Activated gamma-delta T cell (primary cell): Measurements from ENCODE around the gene FKTN.
"Not testable (repeated sequence)": the region's sequence is repeated elsewhere in the genome, so short reads cannot be mapped to it uniquely, and the experiment has no call there.

ENCODE experiments used
- DNase-seq: peaks from one replicate; lab custom pipeline; 2025; lab: John Stamatoyannopoulos, UW
- total RNA-seq, 2 donors: gene quantifications; one replicate each; lab custom pipeline; 2026; lab: John Stamatoyannopoulos, UW

Gene FKTN
- total RNA-seq: 32.8 to 32.9 reads per million in 2 donors

GRCh38 chr9:105557804-105558610 lies at the start of gene FKTN:
FKTN (plus strand) TSS chr9:105558131; CDS start chr9:105575033, 16,902 bp downstream.
- DNase-seq: peak; percentile 58

- DNase-seq: no peak
Observed at GRCh38 chr9:105508530-105508929, 49.4 kb upstream of the FKTN start.

DNA sequence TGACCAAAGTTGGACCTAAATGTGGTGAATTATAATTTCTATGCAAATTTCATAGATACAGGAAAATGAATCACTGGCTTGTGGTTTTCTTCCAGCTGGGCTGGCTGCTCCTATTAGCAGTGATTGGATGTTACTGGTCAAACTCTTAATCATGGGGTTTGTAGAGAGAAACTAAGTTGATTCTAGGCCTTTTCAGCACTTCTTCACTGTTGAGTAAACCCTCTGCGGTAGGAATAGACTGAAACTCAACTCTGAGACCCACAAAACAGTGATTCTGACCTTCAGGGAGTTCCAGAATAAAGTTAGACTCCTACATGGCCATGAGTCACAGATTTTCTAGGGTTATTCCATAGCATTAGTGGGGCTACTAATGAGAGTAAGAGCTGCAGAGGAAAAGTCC lies 47.9 kb upstream of the FKTN start:
- no peak for DNase-seq

DNA sequence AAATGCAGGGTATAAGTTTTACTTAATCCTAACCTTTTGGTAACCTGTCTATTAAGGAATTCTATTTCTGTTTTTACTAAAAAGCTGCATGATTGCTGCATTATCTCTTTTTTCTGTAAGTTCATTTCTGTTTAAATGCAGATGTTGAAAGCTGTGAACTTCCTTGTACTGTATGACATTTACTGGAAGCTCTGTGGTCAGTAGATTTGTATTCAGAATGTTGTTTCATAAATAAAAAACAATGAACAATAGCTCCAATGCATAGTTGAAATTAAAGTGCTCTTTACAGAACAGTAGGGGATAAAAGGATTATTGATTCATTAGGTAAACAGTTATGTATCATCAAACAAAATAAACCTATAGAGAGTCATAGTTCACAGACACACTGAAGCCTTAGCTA lies 46.5 kb upstream of the FKTN start:
- DNase-seq: no peak

DNA sequence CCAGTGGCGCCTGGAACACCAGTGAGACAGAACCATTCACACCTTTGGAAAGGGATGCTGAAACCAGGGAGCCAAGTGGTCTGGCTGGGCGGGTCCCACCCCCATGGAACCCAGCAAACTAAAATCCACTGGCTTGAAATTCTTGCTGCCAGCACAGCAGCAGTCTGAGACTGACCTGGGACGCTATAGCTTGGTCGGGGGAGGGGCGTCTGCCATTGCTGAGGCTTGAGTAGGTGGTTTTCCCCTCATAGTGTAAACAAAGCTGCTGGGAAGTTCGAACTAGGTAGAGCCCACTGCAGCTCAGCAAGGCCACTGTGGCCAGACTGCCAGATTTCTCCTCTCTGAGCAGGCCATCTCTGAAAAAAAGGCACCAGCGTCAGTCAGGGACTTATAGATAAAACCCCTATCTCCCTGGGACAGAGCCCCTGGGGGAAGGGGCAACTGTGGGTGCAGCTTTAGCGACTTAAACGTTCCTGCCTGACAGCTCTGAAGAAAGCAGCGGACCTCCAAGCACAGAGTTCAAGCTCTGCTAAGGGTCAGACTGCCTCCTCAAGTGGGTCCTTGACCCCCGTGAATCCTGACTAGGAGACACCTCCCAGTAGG lies 42.0 kb upstream of the FKTN start:
- no peak for DNase-seq

- peak; percentile 13 for DNase-seq
Observed at GRCh38 chr9:105519710-105520369, 38.1 kb upstream of the FKTN start.

GRCh38 chr9:105520992-105521391 lies 36.9 kb upstream of the FKTN start:
- DNase-seq: not testable (repeated sequence)

DNA sequence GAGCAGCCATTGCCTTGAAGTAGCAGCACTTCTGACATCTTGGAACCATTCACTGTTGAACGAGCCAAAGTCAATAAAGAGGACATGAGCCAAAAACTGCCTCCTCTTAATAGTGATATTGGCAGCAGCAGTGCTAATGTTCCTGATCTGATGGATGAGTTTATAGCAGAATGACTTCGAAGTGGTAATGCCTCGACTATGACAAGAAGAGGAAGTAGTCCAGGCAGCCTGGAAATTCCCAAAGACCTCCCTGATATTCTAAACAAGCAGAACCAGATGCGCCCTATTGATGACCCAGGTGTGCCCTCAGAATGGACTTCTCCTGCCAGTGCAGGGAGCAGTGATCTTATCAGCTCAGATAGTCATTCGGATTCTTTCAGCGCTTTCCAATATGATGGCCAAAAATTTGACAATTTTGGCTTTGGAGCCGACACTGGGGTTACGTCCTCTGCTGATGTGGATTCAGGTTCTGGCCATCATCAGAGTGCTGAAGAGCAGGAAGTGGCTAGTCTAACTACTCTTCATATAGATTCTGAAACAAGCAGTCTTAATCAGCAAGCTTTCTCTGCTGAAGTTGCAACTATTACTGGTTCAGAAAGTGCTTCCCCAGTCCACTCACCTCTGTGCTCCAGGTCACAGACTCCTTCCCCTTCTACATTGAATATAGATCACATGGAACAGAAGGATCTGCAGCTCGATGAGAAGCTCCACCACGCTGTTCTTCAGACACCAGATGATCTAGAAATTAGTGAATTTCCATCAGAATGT lies 35.1 kb upstream of the FKTN start:
- DNase-seq: not testable (repeated sequence)

- no peak for DNase-seq
Observed at GRCh38 chr9:105531530-105531929, 26.4 kb upstream of the FKTN start.

DNA sequence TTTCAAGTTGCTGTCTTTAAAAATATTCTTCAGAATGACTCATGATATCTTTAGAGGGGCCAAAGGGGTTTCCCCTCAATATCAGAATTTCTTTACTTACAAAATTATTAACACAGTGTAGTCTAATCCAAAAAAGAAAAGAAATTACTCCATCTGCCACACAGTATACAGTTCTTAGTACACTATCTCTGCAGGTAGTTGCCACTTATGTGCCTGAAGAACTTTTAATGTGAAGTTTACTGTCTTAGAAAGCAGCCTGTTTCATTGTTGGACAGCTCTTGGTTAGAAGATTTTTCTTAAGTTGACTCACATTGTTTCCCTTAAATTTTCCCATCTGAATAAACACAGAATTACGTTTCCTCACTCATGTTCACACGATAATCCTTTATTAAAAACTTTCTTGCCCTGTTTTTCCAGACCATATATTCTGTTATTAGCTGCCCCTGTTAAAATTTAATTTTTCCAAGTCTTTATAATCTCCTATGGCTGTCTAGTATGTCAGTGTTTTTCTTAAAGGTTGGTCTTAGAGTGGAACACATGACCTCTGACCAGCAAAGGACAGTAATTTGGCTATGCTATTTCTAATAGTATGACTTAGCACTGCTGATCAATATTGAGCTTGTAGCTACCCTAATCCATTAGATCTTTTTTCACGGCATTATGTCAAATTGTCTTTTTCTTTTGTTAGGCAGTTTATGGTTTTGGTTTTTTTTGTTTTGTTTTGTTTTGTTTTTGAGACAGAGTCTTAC lies 21.8 kb upstream of the FKTN start:
- DNase-seq: no peak

DNA sequence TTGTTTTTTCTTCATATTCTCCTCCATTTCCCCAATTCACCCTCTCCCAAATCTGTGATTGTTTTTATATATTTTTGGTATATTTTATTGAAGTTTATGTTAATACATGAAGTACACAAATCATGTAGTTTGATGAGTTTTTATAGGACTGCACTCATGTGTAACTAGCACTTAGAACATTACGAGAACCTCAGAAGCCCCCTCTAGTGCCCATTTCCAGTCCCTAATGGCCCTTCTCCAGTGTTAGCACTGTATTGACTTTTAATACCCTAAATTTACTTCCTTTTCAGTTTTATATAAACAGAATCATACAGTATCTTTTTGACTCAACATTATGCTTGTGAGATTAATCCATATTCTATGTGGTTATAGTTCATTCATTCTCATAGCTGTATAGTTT lies 18.5 kb upstream of the FKTN start:
- DNase-seq: no peak

GRCh38 chr9:105541838-105542237 lies 16.1 kb upstream of the FKTN start:
- no peak for DNase-seq

GRCh38 chr9:105554042-105554441 lies 3.9 kb upstream of the FKTN start:
- DNase-seq: no peak

DNA sequence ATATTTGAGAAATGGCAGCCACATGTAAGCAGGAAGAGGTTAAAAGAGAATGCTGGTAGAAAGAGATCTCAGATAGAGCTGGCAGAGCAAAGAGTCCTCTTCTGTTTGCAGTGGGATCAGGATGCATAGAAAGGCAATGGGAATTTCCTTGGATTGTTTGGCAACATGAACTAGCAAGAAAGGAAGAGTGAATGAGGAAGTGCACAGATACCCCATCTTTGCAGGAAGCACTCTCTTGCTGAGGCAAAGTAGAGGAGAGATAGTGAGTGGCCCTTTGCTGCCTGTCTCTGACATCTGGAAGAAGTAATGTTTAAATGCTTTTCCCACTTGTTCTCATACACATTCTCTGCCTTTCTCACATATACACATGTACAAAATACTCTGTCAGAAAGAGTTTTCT lies 14.5 kb downstream of the FKTN start:
- no peak for DNase-seq

GRCh38 chr9:105579952-105580351 lies 22.0 kb downstream of the FKTN start:
- DNase-seq: not testable (repeated sequence)

DNA sequence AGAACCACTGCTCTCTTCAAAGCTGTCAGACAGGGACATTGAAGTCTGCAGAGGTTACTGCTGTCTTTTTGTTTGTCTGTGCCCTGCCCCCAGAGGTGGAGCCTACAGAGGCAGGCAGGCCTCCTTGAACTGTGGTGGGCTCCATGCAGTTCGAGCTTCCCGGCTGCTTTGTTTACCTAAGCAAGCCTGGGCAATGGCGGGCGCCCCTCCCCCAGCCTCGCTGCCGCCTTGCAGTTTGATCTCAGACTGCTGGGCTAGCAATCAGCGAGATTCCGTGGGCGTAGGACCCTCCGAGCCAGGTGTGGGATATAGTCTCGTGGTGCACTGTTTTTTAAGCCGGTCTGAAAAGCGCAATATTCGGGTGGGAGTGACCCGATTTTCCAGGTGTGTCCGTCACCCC lies 23.6 kb downstream of the FKTN start:
- DNase-seq: not testable (repeated sequence)

GRCh38 chr9:105593145-105593544 lies 35.2 kb downstream of the FKTN start:
- DNase-seq: no peak

DNA sequence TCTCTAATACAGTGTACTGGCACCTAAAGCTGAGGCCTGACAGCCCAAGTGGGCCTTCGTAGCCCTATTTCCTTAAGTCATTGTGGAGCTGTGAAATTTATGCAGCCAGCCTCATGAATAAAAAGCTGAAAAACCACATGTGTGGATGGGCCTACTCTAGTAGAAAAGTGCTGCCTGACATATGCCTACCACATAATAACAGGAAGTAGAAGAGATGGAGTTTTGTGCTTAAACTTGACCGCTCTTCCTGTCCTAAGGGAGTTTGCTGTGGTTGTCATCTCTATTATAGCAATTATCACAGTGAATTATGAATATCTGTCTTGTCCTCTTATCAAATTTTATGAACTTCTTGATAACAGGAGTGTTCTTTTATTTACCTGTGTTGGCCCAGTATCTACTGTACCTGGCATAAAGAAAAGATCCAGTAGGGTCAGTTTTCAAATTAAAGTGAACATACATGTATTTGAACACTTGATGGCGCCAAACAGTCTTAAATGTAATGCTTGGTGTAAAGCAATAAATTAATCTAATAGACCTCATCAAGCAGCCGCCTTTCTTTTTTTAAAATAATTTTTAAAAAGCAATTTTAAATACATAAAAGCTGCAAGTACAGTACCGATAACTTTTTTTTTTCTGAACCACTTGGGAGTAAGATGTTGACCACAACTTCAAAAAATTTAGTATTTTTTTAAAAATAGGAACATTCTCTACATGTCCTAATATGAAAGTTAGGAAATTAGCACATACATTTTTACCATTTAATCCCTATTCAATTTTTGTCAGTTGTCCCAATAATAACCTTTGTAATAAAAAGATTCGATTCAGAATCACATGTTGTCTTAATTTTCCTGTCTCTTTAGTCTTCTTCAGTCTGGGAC lies 51.0 kb downstream of the FKTN start:
- no peak for DNase-seq

GRCh38 chr9:105621001-105621400 lies 63.1 kb downstream of the FKTN start:
- no peak for DNase-seq

DNA sequence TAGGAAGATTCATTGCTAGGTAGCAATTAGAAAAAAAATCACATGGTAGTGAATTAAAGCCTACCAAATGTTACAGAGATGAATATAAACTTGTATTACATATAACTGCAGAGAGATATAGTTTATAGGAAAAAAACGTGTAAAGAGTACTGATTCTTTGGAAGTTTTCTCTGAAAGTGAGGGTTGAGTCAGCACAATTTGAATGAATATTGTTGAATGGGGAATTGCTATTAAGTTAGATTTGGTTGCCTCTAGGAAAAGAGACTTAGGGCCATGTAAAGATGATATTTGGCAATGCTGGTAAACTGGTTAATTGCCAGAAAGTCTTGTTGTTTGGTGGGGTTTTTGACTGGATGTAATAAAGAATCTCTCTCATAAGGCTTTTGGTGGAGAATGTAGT lies 67.2 kb downstream of the FKTN start:
- no peak for DNase-seq
